Limb (tissue), 2 donors: ENCODE data around the gene EYA2.
A peak's percentile ranks its signal among the peaks of the same experiment; 100 is the strongest.
"Not testable (repeated sequence)": the region's sequence is repeated elsewhere in the genome, so short reads cannot be mapped to it uniquely, and the experiment has no call there.

Source experiments
- DNase-seq, 2 donors: peaks; one replicate each; pipeline ENCODE4 v3.0.0-alpha.2; 2016; ENCODE audit errors: extremely low spot score in 2 of 2

The EYA2 gene, protein sequence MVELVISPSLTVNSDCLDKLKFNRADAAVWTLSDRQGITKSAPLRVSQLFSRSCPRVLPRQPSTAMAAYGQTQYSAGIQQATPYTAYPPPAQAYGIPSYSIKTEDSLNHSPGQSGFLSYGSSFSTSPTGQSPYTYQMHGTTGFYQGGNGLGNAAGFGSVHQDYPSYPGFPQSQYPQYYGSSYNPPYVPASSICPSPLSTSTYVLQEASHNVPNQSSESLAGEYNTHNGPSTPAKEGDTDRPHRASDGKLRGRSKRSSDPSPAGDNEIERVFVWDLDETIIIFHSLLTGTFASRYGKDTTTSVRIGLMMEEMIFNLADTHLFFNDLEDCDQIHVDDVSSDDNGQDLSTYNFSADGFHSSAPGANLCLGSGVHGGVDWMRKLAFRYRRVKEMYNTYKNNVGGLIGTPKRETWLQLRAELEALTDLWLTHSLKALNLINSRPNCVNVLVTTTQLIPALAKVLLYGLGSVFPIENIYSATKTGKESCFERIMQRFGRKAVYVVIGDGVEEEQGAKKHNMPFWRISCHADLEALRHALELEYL

GRCh38 chr20:46894579-46894958 is at the start of gene EYA2:
Gene EYA2, plus strand, starts transcription at chr20:46894843. Its CDS starts 95,168 bp downstream, at chr20:46990011.
- no peak for DNase-seq

DNA sequence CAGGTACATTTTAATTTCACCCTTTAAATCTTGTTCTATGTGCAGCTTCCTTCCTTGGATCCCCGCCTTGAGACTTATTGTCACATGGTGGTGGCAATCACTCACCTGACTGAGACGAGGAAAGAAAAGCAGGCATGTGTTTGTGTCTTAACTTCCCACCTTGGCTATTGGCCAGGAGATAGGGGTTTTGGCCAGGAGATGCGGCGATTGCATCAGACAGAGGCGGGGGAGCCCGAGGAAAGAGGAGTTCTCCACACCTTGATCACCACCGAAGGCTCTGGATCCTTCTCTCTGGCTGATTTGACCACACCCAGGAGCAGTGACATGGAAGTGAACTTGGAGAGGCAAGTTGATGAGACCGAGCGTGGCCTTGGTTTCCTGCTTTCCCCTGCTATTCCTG is 49.7 kb upstream of the EYA2 start:
- no peak for DNase-seq

DNA sequence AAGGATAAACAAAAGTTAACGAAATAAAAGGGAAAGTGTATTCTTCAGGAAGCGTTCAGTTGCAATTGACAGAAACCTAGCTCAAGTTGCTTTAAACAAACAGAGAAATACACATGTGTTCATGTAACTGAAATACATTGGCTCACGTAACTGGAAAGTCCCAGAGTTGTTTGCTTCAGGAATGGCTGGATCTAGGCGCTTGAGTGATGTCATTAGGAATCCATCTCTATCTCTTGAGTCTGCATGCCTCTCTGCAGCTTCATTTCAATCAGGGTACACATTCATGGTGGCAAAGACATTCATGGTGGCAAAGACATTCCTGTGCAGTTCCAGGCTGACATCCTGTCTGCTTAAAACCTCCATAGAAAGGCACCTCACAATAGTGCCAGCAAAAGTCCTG is 45.4 kb upstream of the EYA2 start:
- no peak for DNase-seq

- DNase-seq: no peak
Observed at GRCh38 chr20:46849751-46850150, 44.9 kb upstream of the EYA2 start.

DNA sequence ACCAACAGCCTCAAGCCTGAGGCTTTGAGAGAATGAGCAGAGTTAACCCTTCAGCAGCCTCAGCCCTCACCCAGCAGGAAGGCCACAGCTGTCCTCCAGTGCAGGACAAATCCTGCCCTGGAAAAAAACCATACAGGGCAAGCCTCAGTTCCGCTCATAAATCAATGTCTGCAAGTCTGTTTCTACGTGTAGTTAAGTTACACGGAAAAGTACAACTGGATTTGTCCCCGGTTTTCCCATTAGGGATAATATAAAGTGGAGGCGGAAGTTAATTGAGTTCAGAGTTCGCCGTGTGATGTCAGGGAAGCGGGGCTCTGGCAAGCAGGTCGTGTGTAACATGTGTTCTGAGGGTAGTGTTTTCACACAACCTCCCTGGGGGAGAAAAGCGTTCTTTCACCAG is 44.2 kb upstream of the EYA2 start:
- DNase-seq: peak; percentile 33 to 52

- DNase-seq: no peak
Observed at GRCh38 chr20:46850896-46851295, 43.7 kb upstream of the EYA2 start.

DNA sequence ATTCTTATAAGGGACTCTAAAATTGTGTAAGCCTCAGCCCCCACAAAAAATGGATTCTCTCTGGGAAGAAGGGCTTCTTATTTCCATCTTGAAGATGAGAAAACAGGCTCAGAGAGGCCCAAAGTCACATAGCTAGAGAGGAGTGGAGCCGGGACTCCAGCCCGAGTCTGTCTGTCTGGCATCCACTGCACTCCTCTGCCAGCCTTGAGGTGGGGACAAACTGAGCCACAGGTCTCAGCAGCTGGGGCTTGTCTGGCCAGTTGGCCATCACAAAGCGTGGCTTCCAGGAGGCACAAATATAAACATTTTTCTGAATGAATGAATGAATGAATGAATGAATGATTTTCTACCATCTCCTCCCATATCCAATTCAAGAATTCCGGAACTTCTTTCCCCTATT is 42.9 kb upstream of the EYA2 start:
- DNase-seq: no peak

GRCh38 chr20:46852313-46852712 is 42.3 kb upstream of the EYA2 start:
- no peak for DNase-seq

DNA sequence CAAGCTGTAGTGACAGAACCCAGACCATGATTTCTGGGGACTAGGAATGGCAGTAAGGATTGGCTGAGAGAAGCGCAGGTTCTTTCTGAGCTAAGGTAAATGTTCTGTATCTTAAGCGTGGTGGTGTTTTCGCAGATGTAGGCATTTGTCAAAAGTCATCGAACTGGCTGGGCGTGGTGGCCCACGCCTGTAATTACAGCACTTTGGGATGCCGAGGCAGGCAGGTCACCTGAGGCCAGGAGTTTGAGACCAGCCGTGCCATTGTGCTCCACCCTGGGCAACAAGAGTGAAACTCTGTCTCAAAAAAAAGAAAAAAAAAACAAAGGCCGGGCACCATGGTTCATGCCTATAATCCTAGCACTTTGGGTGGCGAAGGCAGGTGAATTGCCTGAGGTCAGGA is 40.7 kb upstream of the EYA2 start:
- no peak for DNase-seq

- DNase-seq: no peak
Observed at GRCh38 chr20:46857061-46857831, 37.4 kb upstream of the EYA2 start.

- DNase-seq: no peak
Observed at GRCh38 chr20:46865824-46866223, 28.8 kb upstream of the EYA2 start.

- DNase-seq: no peak
Observed at GRCh38 chr20:46870041-46870440, 24.6 kb upstream of the EYA2 start.

DNA sequence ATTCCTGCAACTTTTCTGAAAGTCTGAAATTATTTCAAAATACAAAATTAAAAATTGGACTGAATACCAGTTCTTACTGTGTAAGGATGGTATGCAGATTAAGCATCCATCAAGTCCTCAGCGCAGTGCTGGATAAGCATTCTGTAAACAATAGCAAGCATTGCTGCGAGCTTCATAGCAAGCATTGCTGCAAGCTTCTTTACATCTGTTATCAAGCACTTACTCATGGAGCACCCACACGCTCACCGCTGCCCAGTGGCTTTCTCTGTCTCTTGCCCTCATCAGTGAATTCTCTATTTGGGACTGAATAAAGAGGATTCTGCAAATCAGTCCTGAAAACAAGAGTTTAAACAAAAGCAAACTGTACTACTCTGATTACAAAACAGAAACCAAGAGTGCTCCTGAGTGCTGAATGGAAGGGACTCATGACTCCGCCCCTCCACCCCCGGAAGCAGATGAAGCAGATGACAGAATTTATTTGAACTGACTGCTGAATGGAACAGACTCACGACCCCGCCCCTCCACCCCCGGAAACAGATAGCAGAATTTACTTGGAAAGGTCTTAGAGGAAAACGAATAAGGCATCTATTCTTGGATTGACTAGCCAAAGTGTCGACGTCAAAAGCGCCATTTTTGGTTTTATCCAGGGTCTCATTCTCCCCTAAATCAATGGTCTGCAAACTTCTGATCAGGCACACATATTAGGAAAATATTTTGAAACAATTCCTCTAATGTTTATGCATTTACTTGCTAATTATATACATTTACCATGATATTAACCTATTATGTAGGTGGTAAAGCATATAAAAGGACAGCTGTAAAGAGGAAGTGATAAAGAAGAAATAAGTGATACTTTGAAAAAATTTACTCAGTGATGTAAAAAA is 22.1 kb upstream of the EYA2 start:
- DNase-seq: no peak

DNA sequence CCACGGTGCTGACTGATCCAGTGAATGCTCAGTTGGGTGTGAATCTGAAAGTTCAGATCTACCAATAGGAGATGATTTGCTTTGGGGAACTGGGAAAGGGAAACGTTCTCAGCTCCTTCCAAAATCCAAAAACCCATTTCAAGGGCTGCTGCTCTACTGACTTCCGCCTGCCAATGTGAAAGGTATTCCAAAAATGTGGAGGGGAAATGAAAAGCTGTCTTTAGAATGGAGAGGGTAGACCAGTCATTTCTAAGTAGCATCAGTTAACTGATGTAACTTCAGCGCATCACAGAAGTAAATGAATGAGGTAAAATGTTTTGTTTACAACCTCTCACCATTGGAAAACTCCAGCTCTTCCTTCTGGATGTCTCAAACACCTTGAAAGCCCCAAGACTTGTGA is 19.6 kb upstream of the EYA2 start:
- no peak for DNase-seq

- no peak for DNase-seq
Observed at GRCh38 chr20:46879386-46879785, 15.3 kb upstream of the EYA2 start.

DNA sequence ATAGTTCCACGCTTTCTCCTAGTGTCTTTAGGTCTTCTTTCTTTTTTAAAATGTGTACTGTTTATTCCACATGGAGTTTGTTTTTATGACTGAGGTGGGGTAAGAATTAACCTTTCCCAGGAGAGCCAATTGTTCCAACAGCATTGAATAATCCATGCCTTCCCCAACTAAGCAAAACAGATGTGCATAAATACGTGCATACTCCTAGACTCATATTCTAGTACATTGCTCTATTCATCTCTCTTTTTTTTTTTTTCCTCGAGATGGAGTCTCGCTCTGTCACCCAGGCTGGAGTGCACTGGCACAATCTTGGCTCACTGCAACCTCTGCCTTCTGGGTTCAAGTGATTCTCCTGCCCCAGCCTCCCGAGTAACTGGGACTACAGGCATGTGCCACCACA is 14.7 kb upstream of the EYA2 start:
- not testable (repeated sequence) for DNase-seq

GRCh38 chr20:46883892-46884291 is 10.8 kb upstream of the EYA2 start:
- no peak for DNase-seq

DNA sequence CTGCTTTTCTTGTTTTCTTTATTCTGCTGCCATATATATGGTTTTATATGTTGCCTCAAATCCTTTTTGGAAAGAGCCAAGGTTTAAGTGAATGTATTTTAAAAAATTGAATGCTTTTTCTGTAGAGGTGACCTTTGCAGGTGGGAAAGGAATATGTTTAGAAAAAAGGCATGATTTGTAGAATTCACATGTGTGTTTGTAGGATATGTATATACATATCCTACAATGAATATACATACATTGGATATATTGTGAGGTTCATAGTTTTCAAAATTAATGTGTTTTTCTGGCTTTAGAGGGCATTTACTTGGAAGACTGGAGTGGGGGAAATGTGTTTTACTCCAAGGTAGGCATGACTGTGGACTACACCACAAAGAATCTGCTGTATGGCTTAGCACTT is 4.0 kb upstream of the EYA2 start:
- DNase-seq: no peak

- DNase-seq: no peak
Observed at GRCh38 chr20:46893051-46893450, 1.6 kb upstream of the EYA2 start.

GRCh38 chr20:46893877-46894578 is 615 bp upstream of the EYA2 start:
- no peak for DNase-seq
